ENCODE data around the gene CPNE9.

The CPNE9 gene

DNA sequence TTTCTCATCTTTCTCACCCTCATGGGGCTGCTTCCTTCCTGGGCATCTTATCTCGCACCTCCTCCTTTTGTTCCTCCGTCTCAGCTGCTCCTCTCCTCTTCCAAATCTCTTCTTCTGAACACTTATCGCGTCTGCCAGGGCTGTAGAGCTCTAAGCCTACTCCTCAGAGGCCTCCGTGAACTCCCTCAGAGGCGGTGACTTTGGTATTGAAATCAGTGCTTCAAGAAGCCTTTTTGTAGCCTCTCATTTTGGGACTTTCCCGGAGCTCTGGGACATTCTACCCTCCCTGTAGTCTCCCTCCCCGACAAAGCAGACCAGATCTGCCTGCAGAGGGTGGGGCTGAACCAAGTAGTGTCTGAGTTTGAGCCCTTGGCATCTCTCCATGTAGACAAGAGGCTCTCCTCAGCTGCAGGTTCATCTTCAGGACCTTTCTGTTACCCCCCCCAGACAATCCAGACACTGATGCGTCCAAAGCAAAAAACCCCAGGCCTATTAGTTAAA lies 17.5 kb upstream of the CPNE9 start:
- no peak for DNase-seq (ENCODE audit: low read depth in 2 of 2)

DNA sequence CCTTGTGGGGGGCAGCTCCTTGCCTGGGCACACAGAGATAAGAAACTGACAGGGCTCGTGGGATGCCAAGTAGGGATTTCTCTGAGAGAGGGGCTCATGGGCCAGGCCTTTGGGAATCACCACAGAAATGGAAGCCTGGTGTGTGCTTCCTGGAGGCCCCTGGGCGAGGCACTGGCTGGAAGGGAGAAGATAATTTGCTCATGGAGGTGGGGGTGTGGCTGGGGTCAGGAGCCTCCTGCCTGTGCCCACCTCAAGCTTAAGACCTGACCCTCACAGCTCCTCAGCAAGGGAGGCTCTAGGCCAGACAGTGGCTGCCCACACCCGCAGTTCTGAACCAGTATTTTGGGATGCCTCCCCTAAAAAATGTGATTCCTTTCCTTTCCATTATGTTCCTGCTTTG lies 16.9 kb upstream of the CPNE9 start:
- H3K4me3 ChIP-seq (replicated peaks in 1 of 2; ENCODE audit: low read depth in 2 of 2, low read length in 2 of 2) = no peak overlapping the region
- DNase-seq (ENCODE audit: low read depth in 2 of 2) = no peak
- no peak for TF ChIP-seq CTCF (IDR thresholded peaks at IDR 0.05; ENCODE audit: low read depth, low read length)

More for the DNA sequence above, 17.5 kb upstream of the CPNE9 start:
- H3K4me3 ChIP-seq (replicated peaks in 1 of 2; ENCODE audit: low read depth in 2 of 2, low read length in 2 of 2) = no peak overlapping the region
- no peak for TF ChIP-seq CTCF (IDR thresholded peaks at IDR 0.05; ENCODE audit: low read depth, low read length)

GRCh38 chr3:9687514-9687913 lies 16.1 kb upstream of the CPNE9 start:
- H3K4me3 ChIP-seq (replicated peaks in 1 of 2; ENCODE audit: low read depth in 2 of 2, low read length in 2 of 2) = no peak overlapping the region
- no peak for TF ChIP-seq CTCF (IDR thresholded peaks at IDR 0.05; ENCODE audit: low read depth, low read length)
- no peak for DNase-seq (ENCODE audit: low read depth in 2 of 2)

DNA sequence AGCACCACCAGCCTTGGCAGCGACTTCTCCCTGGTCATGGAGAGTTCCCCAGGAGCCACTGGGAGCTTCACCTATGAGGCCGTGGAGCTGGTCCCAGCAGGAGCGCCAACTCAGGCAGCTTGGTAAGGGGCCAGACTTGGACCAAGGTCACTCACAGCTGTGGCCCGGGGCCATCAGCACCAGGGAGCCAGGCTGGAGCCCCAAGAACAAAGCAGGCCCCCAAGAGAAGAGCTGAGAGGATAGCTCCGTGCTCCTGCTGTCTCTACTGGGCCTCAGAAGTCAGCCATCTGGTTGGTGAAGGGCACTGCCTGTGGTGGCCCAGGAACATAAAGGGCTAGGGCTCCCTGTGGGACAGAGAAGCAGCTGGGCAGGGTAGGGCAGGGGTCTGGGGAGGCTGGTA lies 14.7 kb upstream of the CPNE9 start:
- no peak overlapping the region for H3K4me3 ChIP-seq (replicated peaks in 1 of 2; ENCODE audit: low read depth in 2 of 2, low read length in 2 of 2)
- no peak for DNase-seq (ENCODE audit: low read depth in 2 of 2)
- no peak for TF ChIP-seq CTCF (IDR thresholded peaks at IDR 0.05; ENCODE audit: low read depth, low read length)

DNA sequence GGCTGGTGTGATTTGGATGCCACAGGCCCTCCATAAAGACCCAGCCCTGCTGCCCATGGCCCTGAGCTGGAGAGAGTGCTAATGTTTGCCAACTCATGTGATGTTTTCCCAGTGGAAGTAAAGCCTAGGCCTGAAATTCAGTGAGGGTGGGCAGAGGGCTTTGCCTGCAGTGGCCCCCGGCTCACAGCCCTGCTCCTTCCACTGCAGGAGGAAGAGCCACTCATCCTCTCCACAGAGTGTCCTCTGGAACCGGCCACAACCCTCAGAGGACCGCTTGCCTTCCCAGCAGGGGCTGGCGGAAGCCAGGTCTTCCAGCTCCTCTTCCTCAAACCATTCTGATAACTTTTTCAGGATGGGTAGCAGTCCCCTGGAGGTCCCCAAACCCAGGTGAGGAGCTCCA lies 13.9 kb upstream of the CPNE9 start:
- DNase-seq (ENCODE audit: low read depth in 2 of 2) = no peak
- TF ChIP-seq CTCF (IDR thresholded peaks at IDR 0.05; ENCODE audit: low read depth, low read length) = no peak
- H3K4me3 ChIP-seq (replicated peaks in 1 of 2; ENCODE audit: low read depth in 2 of 2, low read length in 2 of 2) = no peak overlapping the region

- DNase-seq (ENCODE audit: low read depth in 2 of 2) = peak; percentile 12 to 76
- no peak overlapping the region for H3K4me3 ChIP-seq (replicated peaks in 1 of 2; ENCODE audit: low read depth in 2 of 2, low read length in 2 of 2)
- no peak for TF ChIP-seq CTCF (IDR thresholded peaks at IDR 0.05; ENCODE audit: low read depth, low read length)
Measured at GRCh38 chr3:9690451-9691450, 12.9 kb upstream of the CPNE9 start.
